ENCODE data around the gene ZSCAN12.

ZSCAN12 gene

GRCh38 chr6:28335564-28336283, 63.8 kb downstream of the ZSCAN12 start, which contains the start of gene ZSCAN31:
ZSCAN31 (minus strand) TSS chr6:28336148; CDS start chr6:28329683, 6,465 bp downstream.
- Histone ChIP-seq H3K4me3 (peak within 1 kb of the TSS; percentile 53 to 76 (median 62)), H3K27ac (peak within 1 kb of the TSS; percentile 55 to 93 (median 88))

- H3K27ac ChIP-seq, result peak overlapping the region in 18 of 21 experiments; percentile 79 to 93 (median 89)
- peak overlapping the region; percentile 53 to 76 (median 62) for H3K4me3 ChIP-seq
These were observed 64.4 kb downstream of the ZSCAN12 start for GRCh38 chr6:28335040-28335563.

- peak overlapping the region in 9 of 21 experiments; percentile 85 to 93 (median 89) for H3K27ac ChIP-seq
- H3K4me3 ChIP-seq, result peak overlapping the region in 3 of 7 experiments; percentile 53 to 76 (median 69)
These were observed 65.1 kb downstream of the ZSCAN12 start for GRCh38 chr6:28334286-28335039.

GRCh38 chr6:28333599-28334018, 65.9 kb downstream of the ZSCAN12 start:
- H3K27ac ChIP-seq, result no peak overlapping the region

GRCh38 chr6:28333047-28333446, 66.5 kb downstream of the ZSCAN12 start:
- Histone ChIP-seq H3K27ac (no peak overlapping the region), H3K4me3 (no peak overlapping the region)

More at GRCh38 chr6:28333599-28334018, 65.9 kb downstream of the ZSCAN12 start:
- no peak overlapping the region for H3K4me3 ChIP-seq

- Histone ChIP-seq H3K27ac (no peak overlapping the region), H3K4me3 (no peak overlapping the region)
These were observed 69.5 kb downstream of the ZSCAN12 start for GRCh38 chr6:28330041-28330440.

All from skin epidermis (tissue), 12 donors.